ENCODE data around the gene STK36. TPM values are rescaled to one million over a fixed set of nuclear protein-coding genes. Genes with fewer than 3 reads are reported as not detected.

The STK36 gene
- total RNA-seq, 1 donor from 2014 or later: 41.1 TPM

GRCh38 chr2:218718058-218718457 is 46.2 kb downstream of the STK36 start:
- intact Hi-C loops (cut with DNase I): loop anchor here (10.0 kb wide), 1 partner anchor 127 kb away; no protein-coding TSS in a partner anchor
- H3K4me1 ChIP-seq: peaks cover 14% of the 10 kb centered on the region
- peaks cover 9% of the 10 kb centered on the region for H3K36me3 ChIP-seq
- no peak for TF ChIP-seq CTCF (IDR thresholded peaks at IDR 0.05)
- H3K27ac ChIP-seq: no peak overlapping the region
- H3K27me3 ChIP-seq (ENCODE audit: low read depth): no peaks in the 10 kb centered on the region
- ATAC-seq (no peak), DNase-seq (no peak)
- H3K4me3 ChIP-seq: no peak overlapping the region
- no peaks in the 10 kb centered on the region for H3K9me3 ChIP-seq

- peaks cover 18% of the 10 kb centered on the region for H3K4me1 ChIP-seq
- intact Hi-C loops (cut with DNase I): loop anchor here (10.0 kb wide), 1 partner anchor 125 kb away; no protein-coding TSS in a partner anchor
- no peaks in the 10 kb centered on the region for H3K27me3 ChIP-seq (ENCODE audit: low read depth)
- no peak overlapping the region for H3K4me3 ChIP-seq
- no peak overlapping the region for H3K27ac ChIP-seq
- ATAC-seq (no peak), DNase-seq (no peak)
- TF ChIP-seq CTCF (IDR thresholded peaks at IDR 0.05): no peak
- H3K36me3 ChIP-seq: peaks cover 9% of the 10 kb centered on the region
- no peaks in the 10 kb centered on the region for H3K9me3 ChIP-seq
Observed at GRCh38 chr2:218719457-218719856, 47.6 kb downstream of the STK36 start.

GRCh38 chr2:218720048-218721041 is 48.5 kb downstream of the STK36 start:
- no peak overlapping the region for H3K27ac ChIP-seq
- H3K4me3 ChIP-seq: no peak overlapping the region
- no peak for TF ChIP-seq CTCF (IDR thresholded peaks at IDR 0.05)
- no peaks in the 10 kb centered on the region for H3K9me3 ChIP-seq
- DNase-seq: no peak
- no peak for ATAC-seq
- intact Hi-C loops (cut with DNase I): no loop called here
- peaks cover 9% of the 10 kb centered on the region for H3K36me3 ChIP-seq
- peaks cover 18% of the 10 kb centered on the region for H3K4me1 ChIP-seq
- H3K27me3 ChIP-seq (ENCODE audit: low read depth): no peaks in the 10 kb centered on the region

- peaks cover 16% of the 10 kb centered on the region for H3K4me1 ChIP-seq
- no peak for TF ChIP-seq CTCF (IDR thresholded peaks at IDR 0.05)
- intact Hi-C loops (cut with DNase I): no loop called here
- DNase-seq: no peak
- H3K4me3 ChIP-seq: no peak overlapping the region
- no peaks in the 10 kb centered on the region for H3K27me3 ChIP-seq (ENCODE audit: low read depth)
- no peak for ATAC-seq
- H3K36me3 ChIP-seq: no peaks in the 10 kb centered on the region
- H3K27ac ChIP-seq: no peak overlapping the region
- H3K9me3 ChIP-seq: peaks cover 10% of the 10 kb centered on the region
Observed at GRCh38 chr2:218721488-218721887, 49.6 kb downstream of the STK36 start.

- no peak for DNase-seq
- peaks cover 12% of the 10 kb centered on the region for H3K4me1 ChIP-seq
- TF ChIP-seq CTCF (IDR thresholded peaks at IDR 0.05): no peak
- no peaks in the 10 kb centered on the region for H3K36me3 ChIP-seq
- no peak overlapping the region for H3K27ac ChIP-seq
- H3K9me3 ChIP-seq: peaks cover 14% of the 10 kb centered on the region
- no peak for ATAC-seq
- no peak overlapping the region for H3K4me3 ChIP-seq
- no peaks in the 10 kb centered on the region for H3K27me3 ChIP-seq (ENCODE audit: low read depth)
- intact Hi-C loops (cut with DNase I): no loop called here
Observed at GRCh38 chr2:218721934-218722333, 50.0 kb downstream of the STK36 start.
